SH-SY5Y (cell line): ENCODE measurements around the gene HS3ST3B1.

Experiments used
- GATA2 ChIP-seq: IDR thresholded peaks from 2 replicates; pipeline ENCODE4 v1.6.1; 2011; ENCODE audit warnings: mild to moderate bottlenecking, low read depth, low read length
- GATA3 ChIP-seq: IDR thresholded peaks from 2 replicates; pipeline ENCODE4 v1.6.1; 2011; ENCODE audit warnings: low read depth, mild to moderate bottlenecking, low read length, moderate library complexity

The HS3ST3B1 gene

GRCh38 chr17:14300575-14301278, at the start of gene HS3ST3B1:
HS3ST3B1 (plus strand) TSS chr17:14301081; CDS start chr17:14301519, 438 bp downstream.
- TF ChIP-seq GATA2 = no peak
- no peak for TF ChIP-seq GATA3

- no peak for TF ChIP-seq GATA3
- no peak for TF ChIP-seq GATA2
Observed at GRCh38 chr17:14261406-14261805, 39.5 kb upstream of the HS3ST3B1 start.

GRCh38 chr17:14268264-14268663, 32.6 kb upstream of the HS3ST3B1 start:
- no peak for TF ChIP-seq GATA3
- TF ChIP-seq GATA2 = no peak

GRCh38 chr17:14269473-14269872, 31.4 kb upstream of the HS3ST3B1 start:
- TF ChIP-seq GATA2 (no peak), GATA3 (no peak)

GRCh38 chr17:14270508-14270907, 30.4 kb upstream of the HS3ST3B1 start:
- no peak for TF ChIP-seq GATA3
- no peak for TF ChIP-seq GATA2

GRCh38 chr17:14276535-14277250, 24.2 kb upstream of the HS3ST3B1 start:
- TF ChIP-seq GATA2 = no peak
- TF ChIP-seq GATA3 = no peak

GRCh38 chr17:14281530-14281929, 19.4 kb upstream of the HS3ST3B1 start:
- TF ChIP-seq GATA2 = no peak
- TF ChIP-seq GATA3 = no peak

GRCh38 chr17:14282726-14283125, 18.2 kb upstream of the HS3ST3B1 start:
- TF ChIP-seq GATA3 = no peak
- no peak for TF ChIP-seq GATA2

GRCh38 chr17:14289162-14289561, 11.7 kb upstream of the HS3ST3B1 start:
- TF ChIP-seq GATA2 (no peak), GATA3 (no peak)

- TF ChIP-seq GATA3 (no peak), GATA2 (no peak)
Observed at GRCh38 chr17:14294876-14295275, 6.0 kb upstream of the HS3ST3B1 start.

- no peak for TF ChIP-seq GATA3
- TF ChIP-seq GATA2 = no peak
Observed at GRCh38 chr17:14295676-14296075, 5.2 kb upstream of the HS3ST3B1 start.

- no peak for TF ChIP-seq GATA3
- TF ChIP-seq GATA2 = no peak
Observed at GRCh38 chr17:14296166-14296910, 4.5 kb upstream of the HS3ST3B1 start.

GRCh38 chr17:14297161-14297851, 3.6 kb upstream of the HS3ST3B1 start:
- TF ChIP-seq GATA3 (no peak), GATA2 (no peak)

- no peak for TF ChIP-seq GATA2
Observed at GRCh38 chr17:14298221-14298946, 2.5 kb upstream of the HS3ST3B1 start.
